GM12878 (cell line): ENCODE measurements around the gene TRIAP1. TPM values are rescaled to one million over a fixed set of nuclear protein-coding genes. Genes with fewer than 3 reads are reported as not detected.
A peak's percentile ranks its signal among the peaks of the same experiment; 100 is the strongest.

Source experiments
- ATAC-seq: fragments of 200-7000 bp; cut with Tn5 transposase; 3 replicates; pipeline ENCODE4 v1.9.1; 2020; ENCODE audit warnings: mild to moderate bottlenecking, moderate library complexity
- BruUV-seq: library from RNA; stranded (reverse); fragments of 400-500 nt; replicated peaks from 2 replicates; lab custom pipeline; 2021; lab: Mats Ljungman, UMichigan
- CTCF ChIA-PET: fragments of 300-600 bp; sonication (Branson Sonifier 250); formaldehyde crosslinking; extraction: SDS; loops from one replicate; lab custom pipeline; 2021; ENCODE audit warnings: inconsistent platforms; lab: Yijun Ruan, JAX
- POLR2A ChIA-PET: fragments of 350-600 bp; formaldehyde crosslinking; extraction: SDS; loops from one replicate; lab custom pipeline; 2021; ENCODE audit warnings: inconsistent platforms; lab: Charles Lee
- RAD21 ChIA-PET: fragments of 300-600 bp; sonication (Branson Sonifier 250); formaldehyde crosslinking; loops from one replicate; lab custom pipeline; 2023; ENCODE audit warnings: antibody characterized with exemption; ENCODE audit not compliant: unreplicated experiment; lab: Charles Lee
- SMC1A ChIA-PET: fragments of 300-600 bp; sonication (Branson Sonifier 250); formaldehyde crosslinking; loops from one replicate; lab custom pipeline; 2023; ENCODE audit not compliant: unreplicated experiment, uncharacterized antibody; lab: Charles Lee
- DNase-seq: peaks from one replicate; pipeline ENCODE4 v3.0.0-alpha.2; 2011; ENCODE audit warnings: low read depth, low spot score
- FAIRE-seq: peaks from 3 replicates; lab custom pipeline; 2011; peaks lifted over from hg19 to GRCh38; lab: Jason Lieb, UNC
- H2AFZ ChIP-seq: 2 replicates; pipeline ENCODE4 v1.6.0; 2011; ENCODE audit warnings: low read depth, low read length, control low read depth; ENCODE audit not compliant: control insufficient read depth
- H3K27ac ChIP-seq: 2 replicates; pipeline ENCODE4 v1.5.1; 2011; ENCODE audit warnings: control low read depth; ENCODE audit not compliant: control insufficient read depth, insufficient read depth
- H3K27me3 ChIP-seq, 2 experiments: replicated peaks in 1 of 2; 2 replicates each; pipeline versions ENCODE4 v1.6.0 to v1.6.1; 2011; ENCODE audit warnings: low read length in 1 of 2; ENCODE audit not compliant: control insufficient read depth in 2 of 2, insufficient read depth in 2 of 2
- H3K36me3 ChIP-seq, 2 experiments: 2 replicates each; pipeline ENCODE4 v1.5.1; 2011; ENCODE audit warnings: low read length in 1 of 2; ENCODE audit not compliant: control insufficient read depth in 2 of 2, insufficient read depth in 2 of 2
- H3K4me1 ChIP-seq: 2 replicates; pipeline ENCODE4 v1.6.1; 2011; ENCODE audit warnings: mild to moderate bottlenecking, low read length, moderate library complexity, mixed read lengths; ENCODE audit not compliant: control insufficient read depth, insufficient read depth
- H3K4me2 ChIP-seq: 2 replicates; pipeline ENCODE4 v1.6.0; 2011; ENCODE audit warnings: control low read depth; ENCODE audit not compliant: control insufficient read depth, insufficient read depth
- H3K4me3 ChIP-seq: fragments of 200-600 bp; sonication (generic); 2 replicates; pipeline ENCODE4 v1.5.1; 2016
- H3K79me2 ChIP-seq: 2 replicates; pipeline ENCODE4 v1.6.0; 2011; ENCODE audit warnings: low read length; ENCODE audit not compliant: control insufficient read depth, insufficient read depth
- H3K9ac ChIP-seq: 2 replicates; pipeline ENCODE4 v1.8.0; 2011; ENCODE audit warnings: low read length, control low read depth, mixed read lengths; ENCODE audit not compliant: control insufficient read depth, insufficient read depth
- H3K9me3 ChIP-seq: replicated peaks from 3 replicates; pipeline ENCODE4 v1.5.1; 2011; ENCODE audit warnings: mild to moderate bottlenecking, low read length; ENCODE audit not compliant: control insufficient read depth, insufficient read depth
- H4K20me1 ChIP-seq: 2 replicates; pipeline ENCODE4 v1.6.0; 2011; ENCODE audit not compliant: control insufficient read depth, insufficient read depth
- HDAC2 ChIP-seq: fragments of 200-600 bp; sonication (generic); IDR thresholded peaks from 2 replicates; pipeline ENCODE4 v1.6.1; 2017
- SMAD5 ChIP-seq: IDR thresholded peaks from 2 replicates; pipeline ENCODE4 v1.6.1; 2016; ENCODE audit warnings: antibody characterized with exemption, low read depth
- WGBS: methylation state at CpG from one replicate; pipeline ENCODE4 v1.1.6; 2016; ENCODE audit warnings: low lambda C conversion rate; ENCODE audit not compliant: insufficient replicate concordance, insufficient coverage; ENCODE audit errors: missing lambda C conversion rate; 5-methylcytosine and 5-hydroxymethylcytosine counted together
- in situ Hi-C: fragments of 300-500 bp; cut with MboI; formaldehyde crosslinking; loops from 9 replicates; pipeline ENCODE4 v1.14.3; 2018; ENCODE audit warnings: mixed read lengths
- intact Hi-C: fragments of 100-400 bp; cut with micrococcal nuclease; formaldehyde crosslinking; loops from one replicate; pipeline ENCODE4 v1.14.2; 2022; ENCODE audit not compliant: unreplicated experiment
- polyA plus RNA-seq, 11 experiments: library from polyadenylated mRNA; depleted of rRNA in 4 of 11; unstranded in 6 of 11; stranded (reverse) in 5 of 11; fragments of >200 nt; fragmentation: Nextera tagmentation in 4 of 11; fragmentation: Illumina TruSeq in 1 of 11; extraction: Ambion mirVana in 4 of 11; extraction: Trizol in 1 of 11; gene quantifications; 1 replicate in 1 of 11; 2 replicates in 10 of 11; pipeline versions ENCODE4 v1.2.1 to v1.2.3, GENCODE V29; 2011 to 2016; ENCODE audit warnings: inconsistent platforms in 2 of 11, missing spikeins in 2 of 11, low read depth in 1 of 11
- total RNA-seq, 4 experiments: library from RNA; depleted of rRNA in 3 of 4; stranded (reverse); fragments of >200 nt in 3 of 4; fragmentation: Illumina TruSeq in 1 of 4; extraction: Trizol in 1 of 4; gene quantifications; 2 replicates each; pipeline versions ENCODE4 v1.2.1 to v1.2.3, GENCODE V29; 2013 to 2021
- TF ChIP-seq, protein P1 (sequence below): fragments of 450-650 bp; IDR thresholded peaks from 2 replicates; pipeline ENCODE4 v1.6.1; 2016; ENCODE audit warnings: mild to moderate bottlenecking

TRIAP1 gene
- total and polyA plus RNA-seq, 10 of the 15 experiments (the other 5 are each of a cell fraction or from before 2014, with no cell fraction given) = 44.8 to 346 (median 80.8) TPM

DNA sequence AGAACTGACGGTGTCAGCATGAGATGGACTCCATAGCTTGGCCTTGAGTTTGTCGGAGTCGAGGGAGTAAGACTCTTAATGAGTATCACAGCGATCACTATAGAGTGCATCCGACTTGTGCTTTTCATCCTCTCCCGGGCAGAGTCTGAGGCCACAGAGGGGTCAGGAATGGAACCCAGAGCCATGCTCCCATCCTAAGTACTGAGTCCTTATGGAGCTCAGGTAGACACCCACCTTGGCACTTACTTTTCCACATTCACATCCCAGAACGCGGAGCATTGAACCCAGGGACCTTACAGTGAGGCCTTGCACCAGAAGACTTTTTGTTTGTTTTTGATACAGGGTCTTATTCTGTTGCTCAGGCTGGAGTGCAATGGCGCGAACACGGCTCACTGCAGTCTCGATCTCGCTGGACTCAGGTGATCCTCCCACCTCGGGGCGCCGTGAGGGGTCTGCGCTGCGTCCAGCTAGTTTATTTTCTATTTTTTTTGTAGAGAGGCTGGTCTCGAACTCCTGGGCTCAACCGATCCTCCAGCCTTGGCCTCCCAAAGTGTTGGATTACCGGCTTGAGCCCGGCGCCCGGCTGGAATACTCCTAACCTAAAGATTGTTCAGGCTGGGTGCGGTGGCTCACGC lies 24.1 kb upstream of the TRIAP1 start:
- in situ Hi-C loops = no loop called here
- peak overlapping the region; percentile 60 for H3K9ac ChIP-seq
- H3K4me1 ChIP-seq = peaks cover 16% of the 10 kb centered on the region
- intact Hi-C loops = no loop called here
- ATAC-seq (peak; percentile 36), FAIRE-seq (no peak), DNase-seq (no peak)
- H3K9me3 ChIP-seq = no peaks in the 10 kb centered on the region
- CTCF ChIA-PET = interaction anchor here (0.7 to 5.9 kb wide), 18 partner anchors 14 to 168 kb away, joined by 3 to 39 read pairs (median 3); partner anchors contain the start of genes COQ5, COX6A1, DYNLL1 and POP5
- 77% methylated on average over 26 of the region's 26 CpGs for WGBS
- TF ChIP-seq HDAC2 (no peak), SMAD5 (no peak)
- TF ChIP-seq, protein P1, sequence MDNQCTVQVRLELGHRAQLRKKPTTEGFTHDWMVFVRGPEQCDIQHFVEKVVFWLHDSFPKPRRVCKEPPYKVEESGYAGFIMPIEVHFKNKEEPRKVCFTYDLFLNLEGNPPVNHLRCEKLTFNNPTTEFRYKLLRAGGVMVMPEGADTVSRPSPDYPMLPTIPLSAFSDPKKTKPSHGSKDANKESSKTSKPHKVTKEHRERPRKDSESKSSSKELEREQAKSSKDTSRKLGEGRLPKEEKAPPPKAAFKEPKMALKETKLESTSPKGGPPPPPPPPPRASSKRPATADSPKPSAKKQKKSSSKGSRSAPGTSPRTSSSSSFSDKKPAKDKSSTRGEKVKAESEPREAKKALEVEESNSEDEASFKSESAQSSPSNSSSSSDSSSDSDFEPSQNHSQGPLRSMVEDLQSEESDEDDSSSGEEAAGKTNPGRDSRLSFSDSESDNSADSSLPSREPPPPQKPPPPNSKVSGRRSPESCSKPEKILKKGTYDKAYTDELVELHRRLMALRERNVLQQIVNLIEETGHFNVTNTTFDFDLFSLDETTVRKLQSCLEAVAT = peak; percentile 96
- POLR2A ChIA-PET = interaction anchor here (0.5 to 1.2 kb wide), 6 partner anchors 25 to 106 kb away, joined by 3 to 9 read pairs (median 3); partner anchors contain the start of gene DYNLL1
- peak overlapping the region; percentile 87 for H3K4me3 ChIP-seq
- H4K20me1 ChIP-seq = peaks cover 10% of the 10 kb centered on the region
- H3K36me3 ChIP-seq = peaks cover 0 to 12% of the 10 kb centered on the region in 2 experiments; a peak in 3 of 4 replicates
- H3K27ac ChIP-seq = peak overlapping the region; percentile 80
- peak overlapping the region; percentile 97 for H2AFZ ChIP-seq
- peaks cover 49% of the 10 kb centered on the region for H3K79me2 ChIP-seq
- SMC1A ChIA-PET = interaction anchor here (1.5 to 2.8 kb wide), 2 partner anchors 26 to 68 kb away, joined by 5 to 10 read pairs; partner anchors contain the start of gene DYNLL1
- RAD21 ChIA-PET = no interaction called here
- peak overlapping the region; percentile 96 for H3K4me2 ChIP-seq
- no peaks in the 10 kb centered on the region for H3K27me3 ChIP-seq
- BruUV-seq = no TSS peak
